Measurements from ENCODE around the gene ZDHHC3. TPM values are rescaled to one million over a fixed set of nuclear protein-coding genes. Genes with fewer than 3 reads are reported as not detected.

The ZDHHC3 gene
- polyA plus RNA-seq, 1 experiment, result 198 TPM

DNA sequence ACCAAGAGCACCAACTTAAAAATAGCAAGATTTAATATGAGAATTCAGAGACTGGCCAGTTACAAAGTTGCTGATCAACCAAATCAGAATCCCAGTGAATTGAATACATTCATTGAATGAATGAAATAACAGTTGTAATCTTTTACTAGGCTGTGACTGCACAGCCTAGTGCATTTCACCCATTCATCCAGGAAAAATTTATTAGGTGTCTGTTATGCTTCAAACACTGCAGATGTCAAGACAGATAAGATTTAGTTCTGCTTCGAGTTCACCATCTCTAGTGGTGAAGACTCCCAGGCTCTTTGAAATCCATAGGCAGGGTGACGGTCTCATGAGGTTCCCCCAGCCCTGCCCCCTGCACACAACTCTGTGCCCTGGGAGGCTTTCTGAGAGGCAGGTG lies 72.7 kb downstream of the ZDHHC3 start:
- ChIA-PET POLR2A (no interaction called here), CTCF (interaction anchor here (0.7 kb wide), 2 partner anchors 17 to 20 kb away, joined by 3 to 4 read pairs; no protein-coding TSS in a partner anchor)
- DNase-seq (ENCODE audit: low read depth), result no peak
- no peaks in the 10 kb centered on the region for H3K36me3 ChIP-seq (ENCODE audit: control insufficient read depth, insufficient read depth, low read length)
- no peak overlapping the region for H3K4me3 ChIP-seq (ENCODE audit: low read depth, low read length)
- no peak for TF ChIP-seq CTCF (IDR thresholded peaks at IDR 0.05; ENCODE audit: insufficient read depth, low read depth, low read length)
- H3K27me3 ChIP-seq (ENCODE audit: control insufficient read depth, insufficient read depth, low read length), result peaks cover 6% of the 10 kb centered on the region; the same call in 1 of the 2 replicates

DNA sequence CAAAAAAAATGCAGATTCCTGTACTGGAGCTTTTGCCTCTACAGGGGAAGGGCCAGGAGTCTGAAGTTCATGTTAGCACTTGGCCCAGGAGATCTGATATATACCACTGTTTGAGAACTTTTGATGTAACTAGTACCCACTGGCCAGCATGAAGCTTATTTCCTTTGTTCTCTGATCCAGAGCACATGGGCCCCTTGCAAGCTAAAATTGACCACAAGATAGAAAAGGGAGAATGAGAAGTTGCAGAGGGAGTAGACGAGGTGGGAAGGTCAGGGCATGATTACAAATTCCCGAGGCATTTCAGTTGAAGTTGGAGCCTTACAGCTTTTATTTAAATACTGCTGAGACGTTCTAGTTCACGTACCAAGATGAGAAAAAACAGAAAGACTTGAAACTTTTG lies 73.3 kb downstream of the ZDHHC3 start:
- Histone ChIP-seq H3K4me3 (ENCODE audit: low read depth, low read length) (no peak overlapping the region), H3K27me3 (ENCODE audit: control insufficient read depth, insufficient read depth, low read length) (peaks cover 6% of the 10 kb centered on the region; the same call in 1 of the 2 replicates), H3K36me3 (ENCODE audit: control insufficient read depth, insufficient read depth, low read length) (no peaks in the 10 kb centered on the region)
- TF ChIP-seq CTCF (IDR thresholded peaks at IDR 0.05; ENCODE audit: insufficient read depth, low read depth, low read length), result no peak
- POLR2A ChIA-PET, result no interaction called here
- CTCF ChIA-PET, result interaction anchor here (0.7 kb wide), 2 partner anchors 17 to 20 kb away, joined by 3 to 4 read pairs; no protein-coding TSS in a partner anchor
- no peak for DNase-seq (ENCODE audit: low read depth)

DNA sequence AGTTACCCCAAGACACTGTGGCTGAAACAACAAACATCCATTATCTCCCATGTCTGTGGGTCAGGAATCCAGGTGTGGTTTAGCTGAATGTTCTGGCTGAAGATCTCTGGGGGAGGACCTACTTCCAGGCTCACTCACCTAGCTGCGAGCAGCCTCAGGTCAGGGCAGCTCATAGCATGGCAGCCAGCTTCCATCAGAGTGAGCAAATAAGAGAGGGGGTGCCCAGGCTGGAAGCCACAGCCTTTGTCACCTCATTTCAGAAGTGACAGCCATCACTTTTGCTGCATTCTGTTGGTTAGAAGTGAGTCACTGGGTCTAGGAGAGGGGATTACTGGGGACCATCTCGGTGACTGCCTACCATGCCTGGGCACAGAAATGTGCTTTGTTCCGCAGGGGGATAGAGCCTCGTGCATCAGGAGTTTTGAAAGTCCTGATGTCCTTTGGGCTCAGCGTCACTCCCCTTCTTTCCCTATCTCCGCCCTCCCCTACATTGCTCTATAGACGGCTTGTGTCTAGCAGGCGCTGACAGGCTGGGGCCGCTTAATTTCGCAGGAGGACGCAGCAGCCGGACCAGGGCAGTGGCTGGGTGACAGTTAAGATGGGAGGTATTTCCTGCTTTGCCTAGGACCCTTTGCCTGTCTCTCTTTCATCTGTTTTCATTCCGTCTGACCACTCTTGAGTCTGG lies 76.1 kb downstream of the ZDHHC3 start:
- CTCF ChIA-PET, result no interaction called here
- TF ChIP-seq CTCF (IDR thresholded peaks at IDR 0.05; ENCODE audit: insufficient read depth, low read depth, low read length), result no peak
- Histone ChIP-seq H3K36me3 (ENCODE audit: control insufficient read depth, insufficient read depth, low read length) (no peaks in the 10 kb centered on the region), H3K27me3 (ENCODE audit: control insufficient read depth, insufficient read depth, low read length) (0 out of 2 replicates have a peak, but pooled peaks cover 4% of the 10 kb centered on the region), H3K4me3 (ENCODE audit: low read depth, low read length) (no peak overlapping the region)
- POLR2A ChIA-PET, result no interaction called here
- no peak for DNase-seq (ENCODE audit: low read depth)

- ChIA-PET POLR2A (no interaction called here), CTCF (interaction anchor here (0.5 to 2.2 kb wide), 2 partner anchors 12 to 357 kb away, joined by 3 to 6 read pairs; no protein-coding TSS in a partner anchor)
- TF ChIP-seq CTCF (IDR thresholded peaks at IDR 0.05; ENCODE audit: insufficient read depth, low read depth, low read length), result no peak
- 0 out of 2 replicates have a peak, but pooled peaks cover 4% of the 10 kb centered on the region for H3K27me3 ChIP-seq (ENCODE audit: control insufficient read depth, insufficient read depth, low read length)
- H3K4me3 ChIP-seq (ENCODE audit: low read depth, low read length), result no peak overlapping the region
- no peak for DNase-seq (ENCODE audit: low read depth)
- no peaks in the 10 kb centered on the region for H3K36me3 ChIP-seq (ENCODE audit: control insufficient read depth, insufficient read depth, low read length)
Measured at GRCh38 chr3:44896440-44896839, 79.5 kb downstream of the ZDHHC3 start.

GRCh38 chr3:44894485-44894884 lies 81.5 kb downstream of the ZDHHC3 start:
- ChIA-PET CTCF (interaction anchor here (0.6 to 1.3 kb wide), 3 partner anchors 11 to 183 kb away, joined by 3 to 4 read pairs (median 4); no protein-coding TSS in a partner anchor), POLR2A (no interaction called here)
- no peak overlapping the region for H3K4me3 ChIP-seq (ENCODE audit: low read depth, low read length)
- H3K27me3 ChIP-seq (ENCODE audit: control insufficient read depth, insufficient read depth, low read length), result 0 out of 2 replicates have a peak, but pooled peaks cover 4% of the 10 kb centered on the region
- H3K36me3 ChIP-seq (ENCODE audit: control insufficient read depth, insufficient read depth, low read length), result no peaks in the 10 kb centered on the region
- no peak for DNase-seq (ENCODE audit: low read depth)
- TF ChIP-seq CTCF (IDR thresholded peaks at IDR 0.05; ENCODE audit: insufficient read depth, low read depth, low read length), result no peak
